ENCODE data around the gene COL23A1.

COL23A1 gene

GRCh38 chr5:178319541-178320041 is 270.6 kb downstream of the COL23A1 start:
- Histone ChIP-seq H3K9me3 (ENCODE audit: control insufficient read depth, insufficient read depth, low read depth, low read length) (no peaks in the 10 kb centered on the region), H3K4me1 (ENCODE audit: control insufficient read depth, insufficient read depth, low read length) (no peaks in the 10 kb centered on the region), H3K4me3 (ENCODE audit: low read depth, low read length) (no peak overlapping the region), H3K27ac (ENCODE audit: extremely low read depth, low read depth, low read length) (no peak overlapping the region), H3K36me3 (ENCODE audit: control insufficient read depth in 2 of 2, insufficient read depth in 1 of 2, low read length in 2 of 2) (no peaks in the 10 kb centered on the region)
- no peak for TF ChIP-seq ZNF837 (tag by site-specific recombination; IDR thresholded peaks at IDR 0.05)
- TF ChIP-seq ZNF248 (tag by site-specific recombination; IDR thresholded peaks at IDR 0.05): no peak
- TF ChIP-seq GLI4 (tag by site-specific recombination; IDR thresholded peaks at IDR 0.05): no peak
- TF ChIP-seq ZNF664 (tag by site-specific recombination; IDR thresholded peaks at IDR 0.05): no peak
- TF ChIP-seq, protein P1, sequence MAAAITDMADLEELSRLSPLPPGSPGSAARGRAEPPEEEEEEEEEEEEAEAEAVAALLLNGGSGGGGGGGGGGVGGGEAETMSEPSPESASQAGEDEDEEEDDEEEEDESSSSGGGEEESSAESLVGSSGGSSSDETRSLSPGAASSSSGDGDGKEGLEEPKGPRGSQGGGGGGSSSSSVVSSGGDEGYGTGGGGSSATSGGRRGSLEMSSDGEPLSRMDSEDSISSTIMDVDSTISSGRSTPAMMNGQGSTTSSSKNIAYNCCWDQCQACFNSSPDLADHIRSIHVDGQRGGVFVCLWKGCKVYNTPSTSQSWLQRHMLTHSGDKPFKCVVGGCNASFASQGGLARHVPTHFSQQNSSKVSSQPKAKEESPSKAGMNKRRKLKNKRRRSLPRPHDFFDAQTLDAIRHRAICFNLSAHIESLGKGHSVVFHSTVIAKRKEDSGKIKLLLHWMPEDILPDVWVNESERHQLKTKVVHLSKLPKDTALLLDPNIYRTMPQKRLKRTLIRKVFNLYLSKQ (tag by site-specific recombination; IDR thresholded peaks at IDR 0.05; ENCODE audit: borderline replicate concordance): no peak
- TF ChIP-seq SETDB1 (IDR thresholded peaks at IDR 0.05; ENCODE audit: insufficient read length, low read length): no peak
- TF ChIP-seq, protein P2, sequence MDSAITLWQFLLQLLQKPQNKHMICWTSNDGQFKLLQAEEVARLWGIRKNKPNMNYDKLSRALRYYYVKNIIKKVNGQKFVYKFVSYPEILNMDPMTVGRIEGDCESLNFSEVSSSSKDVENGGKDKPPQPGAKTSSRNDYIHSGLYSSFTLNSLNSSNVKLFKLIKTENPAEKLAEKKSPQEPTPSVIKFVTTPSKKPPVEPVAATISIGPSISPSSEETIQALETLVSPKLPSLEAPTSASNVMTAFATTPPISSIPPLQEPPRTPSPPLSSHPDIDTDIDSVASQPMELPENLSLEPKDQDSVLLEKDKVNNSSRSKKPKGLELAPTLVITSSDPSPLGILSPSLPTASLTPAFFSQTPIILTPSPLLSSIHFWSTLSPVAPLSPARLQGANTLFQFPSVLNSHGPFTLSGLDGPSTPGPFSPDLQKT (IDR thresholded peaks at IDR 0.05; ENCODE audit: borderline replicate concordance, low read depth, low read length): no peak
- no peak for TF ChIP-seq ZNF223 (tag by site-specific recombination; IDR thresholded peaks at IDR 0.05)
- TF ChIP-seq ZSCAN4 (tag by site-specific recombination; IDR thresholded peaks at IDR 0.05): no peak
- no peak for TF ChIP-seq ZNF416 (tag by site-specific recombination; IDR thresholded peaks at IDR 0.05)
- TF ChIP-seq ZNF121 (tag by site-specific recombination; IDR thresholded peaks at IDR 0.05): no peak
- TF ChIP-seq ZNF302 (tag by site-specific recombination; IDR thresholded peaks at IDR 0.05; ENCODE audit: low read depth): no peak
- no peak for TF ChIP-seq ZNF23 (tag by site-specific recombination; IDR thresholded peaks at IDR 0.05; ENCODE audit: borderline replicate concordance)
- TF ChIP-seq TSHZ1 (tag by site-specific recombination; IDR thresholded peaks at IDR 0.05; ENCODE audit: borderline replicate concordance): no peak
- no peak for TF ChIP-seq ZBTB20 (tag by site-specific recombination; IDR thresholded peaks at IDR 0.05)
- TF ChIP-seq ZNF112 (tag by site-specific recombination; IDR thresholded peaks at IDR 0.05): no peak
- POLR2A ChIA-PET: no interaction called here
- CTCF ChIA-PET: interaction anchor here (0.6 kb wide), 1 partner anchor 174 kb away, joined by 3 read pairs; no protein-coding TSS in a partner anchor

- Histone ChIP-seq H3K9me3 (ENCODE audit: control insufficient read depth, insufficient read depth, low read depth, low read length) (no peaks in the 10 kb centered on the region), H3K36me3 (ENCODE audit: control insufficient read depth in 2 of 2, insufficient read depth in 1 of 2, low read length in 2 of 2) (no peaks in the 10 kb centered on the region), H3K27ac (ENCODE audit: extremely low read depth, low read depth, low read length) (no peak overlapping the region), H3K4me1 (ENCODE audit: control insufficient read depth, insufficient read depth, low read length) (no peaks in the 10 kb centered on the region), H3K4me3 (ENCODE audit: low read depth, low read length) (no peak overlapping the region)
- ChIA-PET CTCF (interaction anchor here (0.6 kb wide), 1 partner anchor 175 kb away, joined by 3 read pairs; no protein-coding TSS in a partner anchor), POLR2A (no interaction called here)
- TF ChIP-seq ZNF768 (tag by site-specific recombination; IDR thresholded peaks at IDR 0.05) (no peak), ZNF280D (tag by site-specific recombination; IDR thresholded peaks at IDR 0.05) (no peak), FEZF1 (tag by site-specific recombination; IDR thresholded peaks at IDR 0.05) (no peak), ZNF362 (tag by site-specific recombination; IDR thresholded peaks at IDR 0.05) (no peak), OVOL3 (tag by site-specific recombination; IDR thresholded peaks at IDR 0.05) (no peak)
- TF ChIP-seq, protein P3, sequence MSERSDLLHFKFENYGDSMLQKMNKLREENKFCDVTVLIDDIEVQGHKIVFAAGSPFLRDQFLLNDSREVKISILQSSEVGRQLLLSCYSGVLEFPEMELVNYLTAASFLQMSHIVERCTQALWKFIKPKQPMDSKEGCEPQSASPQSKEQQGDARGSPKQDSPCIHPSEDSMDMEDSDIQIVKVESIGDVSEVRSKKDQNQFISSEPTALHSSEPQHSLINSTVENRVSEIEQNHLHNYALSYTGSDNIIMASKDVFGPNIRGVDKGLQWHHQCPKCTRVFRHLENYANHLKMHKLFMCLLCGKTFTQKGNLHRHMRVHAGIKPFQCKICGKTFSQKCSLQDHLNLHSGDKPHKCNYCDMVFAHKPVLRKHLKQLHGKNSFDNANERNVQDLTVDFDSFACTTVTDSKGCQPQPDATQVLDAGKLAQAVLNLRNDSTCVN (tag by site-specific recombination; optimal IDR thresholded peaks at IDR 0.05): no peak
These were observed 271.3 kb downstream of the COL23A1 start for GRCh38 chr5:178318893-178319292.

Measured in HEK293 (cell line).